NCI-H128 (cell line): Measurements from ENCODE around the gene AOPEP.
"Not testable (repeated sequence)": the region's sequence is repeated elsewhere in the genome, so short reads cannot be mapped to it uniquely, and the experiment has no call there.

ENCODE experiments used
- DNase-seq: peaks from one replicate; lab custom pipeline; 2025; ENCODE audit not compliant: unreplicated experiment; lab: John Stamatoyannopoulos, UW

AOPEP gene

GRCh38 chr9:94928691-94929368 lies 202.3 kb downstream of the AOPEP start:
- DNase-seq, result no peak

GRCh38 chr9:94929369-94929756 lies 202.9 kb downstream of the AOPEP start:
- no peak for DNase-seq

- no peak for DNase-seq
Measured at GRCh38 chr9:94931036-94931633, 204.6 kb downstream of the AOPEP start.

GRCh38 chr9:94931740-94932139 lies 205.2 kb downstream of the AOPEP start:
- DNase-seq, result no peak

GRCh38 chr9:94932652-94933510 lies 206.4 kb downstream of the AOPEP start:
- DNase-seq, result no peak

- no peak for DNase-seq
Measured at GRCh38 chr9:94933511-94933828, 207.0 kb downstream of the AOPEP start.

GRCh38 chr9:94934816-94935328 lies 208.4 kb downstream of the AOPEP start:
- no peak for DNase-seq

- DNase-seq, result no peak
Measured at GRCh38 chr9:94935396-94935795, 208.9 kb downstream of the AOPEP start.

GRCh38 chr9:94936419-94936818 lies 209.9 kb downstream of the AOPEP start:
- no peak for DNase-seq

GRCh38 chr9:94937214-94937903 lies 210.9 kb downstream of the AOPEP start:
- DNase-seq, result no peak

GRCh38 chr9:94938384-94938783 lies 211.9 kb downstream of the AOPEP start:
- DNase-seq, result no peak

- DNase-seq, result not testable (repeated sequence)
Measured at GRCh38 chr9:94940296-94940695, 213.8 kb downstream of the AOPEP start.

- no peak for DNase-seq
Measured at GRCh38 chr9:94941211-94941875, 214.8 kb downstream of the AOPEP start.

GRCh38 chr9:94944626-94945025 lies 218.1 kb downstream of the AOPEP start:
- DNase-seq, result no peak

- no peak for DNase-seq
Measured at GRCh38 chr9:94945197-94946144, 219.0 kb downstream of the AOPEP start.

GRCh38 chr9:94946256-94946655 lies 219.8 kb downstream of the AOPEP start:
- DNase-seq, result no peak

- no peak for DNase-seq
Measured at GRCh38 chr9:94948567-94949235, 222.2 kb downstream of the AOPEP start.

GRCh38 chr9:94949370-94949769 lies 222.9 kb downstream of the AOPEP start:
- no peak for DNase-seq

GRCh38 chr9:94950040-94950578 lies 223.6 kb downstream of the AOPEP start:
- no peak for DNase-seq
